HG02840 (cell line): ENCODE data around the gene REV1.
"Not testable (repeated sequence)": the region's sequence is repeated elsewhere in the genome, so short reads cannot be mapped to it uniquely, and the experiment has no call there.

Source experiments
- ATAC-seq: cut with Tn5 transposase; IDR thresholded peaks from one replicate; pipeline ENCODE4 v1.9.1; 2021; ENCODE audit warnings: mild to moderate bottlenecking, moderate library complexity, moderate number of reproducible peaks; ENCODE audit not compliant: unreplicated experiment, low FRiP score

Gene REV1

GRCh38 chr2:99488539-99489062 lies 1.2 kb downstream of the REV1 start:
- ATAC-seq = no peak

DNA sequence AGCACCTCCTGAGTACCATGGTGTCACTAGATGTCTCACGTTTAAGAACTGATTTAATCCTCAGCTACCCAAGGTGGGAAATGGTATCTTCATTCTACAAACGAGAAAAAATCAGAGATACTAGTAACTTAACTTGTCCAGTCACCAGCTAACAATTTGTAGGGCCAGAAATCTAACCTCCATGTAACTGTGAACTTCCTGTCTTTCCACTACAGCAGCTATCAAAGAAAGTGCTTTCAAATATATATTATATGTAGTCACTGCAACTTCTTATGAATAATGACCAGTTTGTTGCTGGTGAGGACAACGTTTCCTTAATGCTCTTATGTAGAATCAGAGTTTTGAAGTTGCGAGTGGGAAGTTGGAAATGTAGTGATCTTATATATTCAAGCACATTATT lies 1.9 kb downstream of the REV1 start:
- ATAC-seq = no peak

- ATAC-seq = no peak
Measured at GRCh38 chr2:99485824-99486223, 4.0 kb downstream of the REV1 start.

GRCh38 chr2:99485411-99485810 lies 4.4 kb downstream of the REV1 start:
- ATAC-seq = no peak

DNA sequence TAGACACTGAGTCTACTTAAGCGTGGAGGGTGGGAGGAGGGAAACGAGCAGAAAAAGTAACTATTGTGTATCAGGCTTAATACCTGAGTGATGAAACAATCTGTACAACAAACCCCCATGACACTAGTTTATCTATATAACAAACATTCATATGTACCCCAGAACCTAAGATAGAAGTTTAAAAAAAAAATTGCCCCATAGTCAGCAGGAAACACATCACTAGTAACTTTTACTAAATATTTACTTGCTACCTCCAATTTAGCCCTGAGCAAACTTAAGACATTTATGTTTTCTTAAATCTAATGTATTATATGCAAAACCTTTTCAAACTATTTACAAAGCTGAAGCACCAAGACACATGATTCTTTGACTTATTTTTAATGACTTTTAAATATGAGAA lies 5.6 kb downstream of the REV1 start:
- ATAC-seq = no peak

- ATAC-seq = no peak
Measured at GRCh38 chr2:99481941-99482340, 7.9 kb downstream of the REV1 start.

- no peak for ATAC-seq
Measured at GRCh38 chr2:99481527-99481926, 8.3 kb downstream of the REV1 start.

DNA sequence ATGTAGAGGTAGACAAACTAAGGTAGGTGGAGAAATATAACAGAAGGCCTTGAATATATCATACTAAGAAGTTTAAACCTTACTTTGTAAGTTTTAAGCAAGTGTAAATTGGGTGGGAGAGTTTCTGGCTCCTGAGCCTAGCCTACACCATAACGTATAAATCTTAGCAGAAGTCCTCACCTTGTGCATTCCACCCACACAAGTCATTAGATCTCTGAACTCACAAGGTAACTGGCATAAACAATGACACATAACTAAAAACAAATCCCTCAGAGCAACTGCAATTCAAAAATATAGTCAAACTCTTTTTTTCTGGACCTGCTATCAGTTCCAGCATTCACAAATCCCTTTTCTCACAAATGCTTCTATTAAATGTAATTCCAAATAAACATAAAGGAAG lies 9.4 kb downstream of the REV1 start:
- ATAC-seq = no peak

DNA sequence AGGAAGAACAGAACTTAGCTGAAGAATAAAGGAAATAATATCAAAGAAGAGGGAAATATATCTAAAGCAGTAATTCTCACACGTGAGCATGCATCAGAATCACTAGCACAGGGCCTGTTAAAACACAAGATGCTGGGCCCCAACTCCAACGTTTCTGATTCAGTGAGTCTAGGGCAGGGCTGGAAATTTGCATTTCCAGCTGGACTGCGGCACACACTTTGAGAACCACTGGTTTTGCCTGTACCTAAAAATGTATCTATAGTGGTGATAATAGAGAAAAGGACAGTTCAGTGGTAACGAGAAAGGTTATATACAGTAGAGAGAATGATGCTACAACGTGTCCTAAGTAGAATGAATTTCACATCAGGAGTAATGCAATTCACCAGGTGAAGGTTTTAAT lies 11.2 kb downstream of the REV1 start:
- ATAC-seq = no peak

DNA sequence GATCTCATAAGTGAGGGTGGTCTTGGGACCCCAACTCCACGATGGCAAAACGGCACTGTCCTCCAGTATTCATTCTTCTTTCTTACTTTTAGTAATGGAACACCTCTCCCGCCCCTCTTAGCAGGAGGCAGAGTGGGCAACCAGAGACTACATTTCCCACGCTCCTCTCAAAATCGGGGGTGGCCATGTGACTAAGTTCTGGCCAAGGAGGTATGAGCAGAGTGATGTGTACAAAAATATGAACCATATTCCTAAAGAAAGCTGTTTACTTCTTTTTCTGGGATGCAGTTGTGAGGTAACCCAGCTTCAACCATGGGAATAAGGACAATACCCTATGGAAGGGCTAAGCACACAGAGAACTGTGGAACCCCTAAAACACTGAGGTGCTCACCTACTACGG lies 12.8 kb downstream of the REV1 start:
- ATAC-seq = no peak

- ATAC-seq = no peak
Measured at GRCh38 chr2:99476629-99477028, 13.2 kb downstream of the REV1 start.

- not testable (repeated sequence) for ATAC-seq
Measured at GRCh38 chr2:99475095-99475494, 14.7 kb downstream of the REV1 start.

GRCh38 chr2:99473518-99474083 lies 16.2 kb downstream of the REV1 start:
- no peak for ATAC-seq

- ATAC-seq = no peak
Measured at GRCh38 chr2:99472600-99472960, 17.2 kb downstream of the REV1 start.

DNA sequence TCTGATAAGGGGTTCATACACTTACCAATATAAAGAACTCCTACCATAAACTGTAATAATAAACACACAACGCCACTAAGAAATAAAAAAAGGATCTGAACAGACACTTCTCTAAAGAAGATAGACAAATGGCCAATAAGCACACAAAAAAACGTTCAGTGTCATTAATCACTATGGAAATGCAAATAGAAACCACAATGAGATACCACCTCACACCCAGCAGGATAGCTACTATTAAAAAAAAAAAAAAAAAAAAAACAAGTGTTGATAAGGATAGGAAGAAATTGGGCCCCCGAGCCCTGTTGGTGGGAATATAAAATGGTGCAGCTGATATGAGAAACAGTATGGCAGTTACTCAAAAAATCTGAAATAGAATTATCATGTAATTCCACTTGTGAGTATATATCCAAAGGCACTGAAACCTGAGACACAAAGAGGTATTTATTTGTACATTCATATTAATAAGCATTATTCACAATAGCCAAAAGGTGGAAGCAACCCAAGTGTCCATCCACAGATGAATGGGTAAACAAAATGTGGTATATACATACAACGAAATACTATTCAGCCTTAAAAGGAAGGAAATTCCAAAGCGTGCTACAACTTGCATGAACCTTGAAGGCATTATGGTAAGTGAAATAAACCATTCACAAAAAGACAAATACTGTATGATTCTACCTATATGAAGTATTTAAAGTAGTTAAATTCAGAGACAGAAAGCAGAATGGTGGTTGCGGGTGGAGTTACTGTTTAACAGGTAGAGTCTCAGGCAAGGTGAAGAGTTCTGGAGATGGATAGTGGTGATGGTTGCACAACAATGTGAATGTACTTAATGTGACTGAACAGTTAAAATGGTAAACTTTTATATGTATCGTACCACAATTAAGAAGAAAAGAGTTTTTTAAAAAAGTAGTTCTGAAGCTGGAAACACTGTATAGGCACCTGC lies 17.9 kb downstream of the REV1 start:
- ATAC-seq = no peak

DNA sequence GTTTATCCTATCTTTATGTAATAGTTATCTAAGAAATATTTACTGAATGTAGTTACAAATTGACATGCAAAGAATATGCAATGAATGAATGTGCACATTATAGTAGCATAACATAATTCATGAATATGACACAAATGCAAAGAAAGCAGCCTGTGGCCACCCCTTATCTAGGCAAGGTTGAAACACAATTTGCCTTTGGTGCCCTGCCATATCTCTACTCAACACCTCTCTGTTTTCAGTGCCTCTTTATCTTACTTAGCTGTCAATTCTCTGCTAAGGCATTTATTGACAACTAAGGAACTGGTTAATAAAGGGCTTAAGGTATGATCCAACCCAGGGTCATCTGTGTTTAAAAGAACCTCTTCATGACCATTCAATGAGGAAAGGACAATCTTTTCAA lies 18.9 kb downstream of the REV1 start:
- no peak for ATAC-seq

DNA sequence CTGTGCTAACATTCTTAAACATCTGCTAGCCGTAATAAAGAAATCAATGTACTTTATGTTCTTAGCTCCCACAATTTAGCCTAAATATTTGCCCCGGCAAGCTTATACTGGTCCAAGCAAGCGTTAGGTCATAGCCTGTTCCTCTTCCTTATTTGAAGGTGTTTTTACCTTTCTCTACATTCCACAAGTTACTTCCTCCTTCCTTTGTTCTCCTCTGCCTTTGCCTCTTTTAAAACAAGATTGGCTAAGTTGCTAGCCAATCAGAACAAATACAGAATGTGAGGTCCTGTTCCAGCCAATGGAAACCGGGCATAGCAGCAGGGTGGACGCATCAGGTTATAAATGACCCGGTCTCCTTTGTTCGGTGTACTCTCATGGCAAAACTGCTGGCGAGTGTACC lies 19.4 kb downstream of the REV1 start:
- ATAC-seq = not testable (repeated sequence)

GRCh38 chr2:99469394-99469793 lies 20.4 kb downstream of the REV1 start:
- no peak for ATAC-seq

DNA sequence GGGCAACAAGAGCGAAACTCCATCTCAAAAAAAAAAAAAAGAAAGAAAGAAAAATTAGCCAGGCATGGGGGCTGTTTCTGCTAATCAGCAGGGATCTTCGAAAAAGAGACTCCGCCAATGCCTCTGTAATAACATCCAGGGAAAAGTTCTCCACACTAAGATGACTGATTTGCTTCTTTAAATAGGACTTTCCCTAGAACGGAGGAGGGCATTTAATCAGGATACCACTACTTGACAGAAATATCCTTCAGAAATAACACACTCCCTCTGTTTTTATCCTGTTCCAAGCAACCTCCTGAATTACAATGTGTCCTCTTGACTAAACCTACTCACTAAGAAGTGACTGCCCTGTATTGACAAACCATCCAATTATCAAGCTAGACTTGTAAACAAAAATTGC lies 21.7 kb downstream of the REV1 start:
- no peak for ATAC-seq

DNA sequence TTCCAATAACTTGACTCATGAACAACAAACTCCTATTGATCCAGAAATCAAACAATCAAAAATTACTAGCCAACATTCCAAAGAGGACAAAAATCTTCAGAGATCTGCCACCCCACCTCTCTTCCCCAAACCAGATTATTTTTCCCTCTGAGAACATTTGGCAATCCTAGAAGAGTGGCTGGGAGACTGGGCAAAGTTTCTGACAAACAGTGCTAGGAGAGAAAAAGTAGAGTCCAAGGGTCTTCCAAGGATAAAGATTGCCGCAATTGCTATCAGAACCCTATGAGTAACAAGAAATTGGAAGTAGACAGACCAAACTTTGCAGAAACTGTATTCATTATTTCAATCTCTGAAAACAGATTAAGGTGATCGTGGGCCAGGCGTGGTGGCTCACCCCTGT lies 22.4 kb downstream of the REV1 start:
- no peak for ATAC-seq

- ATAC-seq = no peak
Measured at GRCh38 chr2:99461828-99462483, 27.9 kb downstream of the REV1 start.
